GM13976 (cell line): ENCODE data around the gene TMEM143.

Experiments used
- DNase-seq: peaks from one replicate; pipeline ENCODE4 v3.0.0; 2012; ENCODE audit warnings: low spot score
- in situ Hi-C: fragments of 300-500 bp; cut with MboI; formaldehyde crosslinking; loops from one replicate; pipeline ENCODE4 v1.12.0; 2022; ENCODE audit warnings: low sequenced_read_pairs, mixed read lengths, inconsistent platforms; ENCODE audit not compliant: unreplicated experiment
- TF ChIP-seq, protein P1 (sequence below): IDR thresholded peaks from 2 replicates; pipeline ENCODE4 v1.5.1; 2012; ENCODE audit warnings: borderline replicate concordance, mild to moderate bottlenecking; ENCODE audit not compliant: insufficient read depth; ENCODE audit errors: extremely low read depth, missing control alignments, control extremely low read depth

Gene TMEM143

DNA sequence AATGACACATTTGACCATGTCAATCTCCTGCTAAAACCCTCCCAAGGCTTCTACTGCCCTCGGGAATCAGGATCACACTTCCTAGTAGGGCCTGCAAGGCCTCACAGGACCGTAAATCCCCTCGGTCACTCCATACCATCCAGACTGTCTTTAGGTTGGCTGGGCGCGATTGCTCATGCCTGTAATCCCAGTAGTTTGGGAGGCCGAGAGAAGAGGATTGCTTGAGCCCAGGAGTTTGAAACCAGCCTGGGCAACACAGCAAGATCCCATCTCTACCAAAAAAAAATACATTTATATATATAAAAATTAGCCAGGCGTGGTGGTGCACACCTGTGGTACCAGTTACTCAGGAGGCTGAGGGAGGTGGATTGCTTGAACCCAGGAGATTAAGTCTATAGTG is 15.0 kb downstream of the TMEM143 start:
- TF ChIP-seq, protein P1, sequence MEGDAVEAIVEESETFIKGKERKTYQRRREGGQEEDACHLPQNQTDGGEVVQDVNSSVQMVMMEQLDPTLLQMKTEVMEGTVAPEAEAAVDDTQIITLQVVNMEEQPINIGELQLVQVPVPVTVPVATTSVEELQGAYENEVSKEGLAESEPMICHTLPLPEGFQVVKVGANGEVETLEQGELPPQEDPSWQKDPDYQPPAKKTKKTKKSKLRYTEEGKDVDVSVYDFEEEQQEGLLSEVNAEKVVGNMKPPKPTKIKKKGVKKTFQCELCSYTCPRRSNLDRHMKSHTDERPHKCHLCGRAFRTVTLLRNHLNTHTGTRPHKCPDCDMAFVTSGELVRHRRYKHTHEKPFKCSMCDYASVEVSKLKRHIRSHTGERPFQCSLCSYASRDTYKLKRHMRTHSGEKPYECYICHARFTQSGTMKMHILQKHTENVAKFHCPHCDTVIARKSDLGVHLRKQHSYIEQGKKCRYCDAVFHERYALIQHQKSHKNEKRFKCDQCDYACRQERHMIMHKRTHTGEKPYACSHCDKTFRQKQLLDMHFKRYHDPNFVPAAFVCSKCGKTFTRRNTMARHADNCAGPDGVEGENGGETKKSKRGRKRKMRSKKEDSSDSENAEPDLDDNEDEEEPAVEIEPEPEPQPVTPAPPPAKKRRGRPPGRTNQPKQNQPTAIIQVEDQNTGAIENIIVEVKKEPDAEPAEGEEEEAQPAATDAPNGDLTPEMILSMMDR: no peak
- in situ Hi-C loops: no loop called here
- DNase-seq: no peak

DNA sequence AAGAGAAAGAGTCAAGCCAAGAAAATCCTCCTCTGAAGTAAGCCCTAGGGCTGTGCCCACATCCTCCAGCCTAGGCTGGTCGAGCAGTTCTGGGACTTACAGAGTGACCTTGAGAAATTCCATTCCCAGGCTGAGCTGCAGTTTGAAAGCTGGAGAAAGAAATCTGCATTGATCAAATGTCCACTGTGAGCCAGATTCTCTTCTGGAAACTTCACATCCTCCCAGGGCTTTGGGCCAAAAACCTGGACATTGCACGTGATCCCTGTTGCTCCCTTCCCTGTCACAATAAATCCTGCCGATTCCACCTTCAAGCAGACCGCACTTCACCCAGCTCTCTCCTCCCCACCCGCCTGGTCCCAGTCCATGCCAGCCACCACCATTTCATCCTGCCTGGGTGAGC is 15.7 kb downstream of the TMEM143 start:
- in situ Hi-C loops: no loop called here
- no peak for DNase-seq
- TF ChIP-seq, protein P1: no peak

- DNase-seq: no peak
- TF ChIP-seq, protein P1: no peak
- in situ Hi-C loops: no loop called here
Observed at GRCh38 chr19:48346191-48346590, 17.5 kb downstream of the TMEM143 start.

DNA sequence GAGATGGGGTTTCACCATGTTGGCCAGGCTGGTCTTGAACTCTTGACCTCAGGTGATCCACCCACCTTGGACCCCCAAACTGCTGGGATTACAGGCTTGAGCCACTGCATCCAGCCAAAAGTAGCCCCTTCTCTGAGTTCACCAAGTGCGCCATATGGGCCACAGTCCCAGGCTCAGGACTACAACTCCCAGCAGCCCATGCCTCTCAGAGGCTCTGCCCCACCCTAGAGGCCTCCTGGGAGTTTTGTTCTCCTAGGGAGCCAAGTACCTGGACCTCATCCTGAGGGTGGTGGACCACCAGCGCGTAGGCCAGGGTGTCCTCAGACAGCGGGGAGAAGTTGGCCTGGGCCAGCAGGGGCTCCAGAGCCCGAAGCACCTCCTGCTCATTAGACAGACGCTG is 18.8 kb downstream of the TMEM143 start:
- in situ Hi-C loops: no loop called here
- TF ChIP-seq, protein P1: no peak
- DNase-seq: no peak

DNA sequence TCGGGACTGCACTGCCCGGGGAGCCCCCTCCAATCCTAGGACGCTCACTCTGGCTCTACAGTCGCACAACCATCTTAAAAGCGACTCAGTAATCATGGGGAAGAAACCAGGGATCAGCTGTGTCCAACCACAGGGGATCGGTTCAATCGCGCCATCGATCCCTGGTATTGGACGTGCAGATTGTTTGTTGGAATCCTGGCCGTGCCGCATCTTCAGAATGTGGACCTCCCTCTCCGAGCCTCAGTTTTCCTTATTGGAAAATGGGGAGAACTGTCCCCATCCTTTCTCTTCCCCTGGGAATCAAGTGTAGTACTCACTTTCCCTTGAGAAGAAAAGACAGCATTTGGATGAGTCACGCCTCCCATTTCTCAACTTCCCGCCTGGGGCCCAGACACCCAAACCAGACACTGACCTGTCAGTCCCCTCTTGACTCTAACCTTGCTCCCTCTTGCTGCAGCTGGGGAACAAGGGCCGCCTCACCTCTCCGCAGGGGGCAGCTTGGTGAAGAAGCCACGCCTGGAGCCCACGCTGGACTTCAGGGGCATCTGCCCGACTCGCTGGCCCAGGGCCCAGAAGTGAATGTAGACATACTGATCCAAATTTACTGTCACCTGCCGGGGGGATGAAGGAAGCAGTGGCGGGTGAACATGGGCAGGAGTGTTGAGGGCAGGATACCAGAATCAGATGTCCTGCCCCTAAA is 20.7 kb downstream of the TMEM143 start:
- TF ChIP-seq, protein P1: no peak
- in situ Hi-C loops: no loop called here
- no peak for DNase-seq

DNA sequence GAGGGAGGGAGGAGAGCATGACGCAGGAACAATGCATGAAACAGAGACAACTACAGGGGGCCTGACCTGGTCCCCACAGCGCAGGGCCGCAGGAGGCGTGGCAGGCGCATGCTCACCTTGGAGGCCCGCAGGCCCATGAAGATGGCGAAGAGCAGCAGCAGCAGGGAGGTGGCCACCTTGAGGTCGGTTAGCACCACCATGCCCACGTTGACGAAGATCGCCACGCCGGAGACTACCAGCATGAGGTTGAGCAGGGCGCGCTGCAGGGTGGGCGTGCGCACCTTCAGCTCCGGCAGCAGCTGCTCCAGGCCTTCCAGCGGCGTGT is 21.4 kb downstream of the TMEM143 start:
- TF ChIP-seq, protein P1: no peak
- in situ Hi-C loops: no loop called here
- no peak for DNase-seq
